ENCODE measurements around the gene CCKAR.

- TF ChIP-seq POLR2A (IDR thresholded peaks at IDR 0.05): no peak
- no peak for TF ChIP-seq CTCF (IDR thresholded peaks at IDR 0.05)
Observed at GRCh38 chr4:26533685-26534084, 43.4 kb upstream of the CCKAR start.
